ENCODE results near the gene SLC17A9. TPM values are rescaled to one million over a fixed set of nuclear protein-coding genes. Genes with fewer than 3 reads are reported as not detected.
A peak's percentile ranks its signal among the peaks of the same experiment; 100 is the strongest.

Gene SLC17A9
- total and polyA plus RNA-seq, 2 experiments from 2014 or later: 1.8 to 3.2 TPM

DNA sequence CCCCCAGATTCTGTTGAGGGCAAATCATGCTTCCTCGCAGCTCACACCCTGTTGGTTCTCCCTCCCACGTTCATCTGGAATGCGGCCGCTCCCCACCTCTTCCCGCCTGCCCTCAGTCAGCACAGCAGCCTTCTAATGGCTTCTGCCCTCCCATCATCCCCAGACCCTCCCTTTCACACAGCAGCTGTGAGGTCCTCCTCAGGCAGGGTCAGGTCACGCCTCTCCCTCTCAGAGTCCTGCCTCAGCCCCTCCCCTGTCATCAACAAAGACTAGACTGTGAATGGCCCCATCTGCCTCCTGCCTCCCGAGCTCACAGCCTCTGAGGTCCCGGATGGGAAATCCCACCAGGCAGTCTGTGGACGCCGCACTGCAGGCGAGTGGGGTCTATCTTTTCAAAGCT, 62.2 kb downstream of the SLC17A9 start:
- TF ChIP-seq, protein P1, sequence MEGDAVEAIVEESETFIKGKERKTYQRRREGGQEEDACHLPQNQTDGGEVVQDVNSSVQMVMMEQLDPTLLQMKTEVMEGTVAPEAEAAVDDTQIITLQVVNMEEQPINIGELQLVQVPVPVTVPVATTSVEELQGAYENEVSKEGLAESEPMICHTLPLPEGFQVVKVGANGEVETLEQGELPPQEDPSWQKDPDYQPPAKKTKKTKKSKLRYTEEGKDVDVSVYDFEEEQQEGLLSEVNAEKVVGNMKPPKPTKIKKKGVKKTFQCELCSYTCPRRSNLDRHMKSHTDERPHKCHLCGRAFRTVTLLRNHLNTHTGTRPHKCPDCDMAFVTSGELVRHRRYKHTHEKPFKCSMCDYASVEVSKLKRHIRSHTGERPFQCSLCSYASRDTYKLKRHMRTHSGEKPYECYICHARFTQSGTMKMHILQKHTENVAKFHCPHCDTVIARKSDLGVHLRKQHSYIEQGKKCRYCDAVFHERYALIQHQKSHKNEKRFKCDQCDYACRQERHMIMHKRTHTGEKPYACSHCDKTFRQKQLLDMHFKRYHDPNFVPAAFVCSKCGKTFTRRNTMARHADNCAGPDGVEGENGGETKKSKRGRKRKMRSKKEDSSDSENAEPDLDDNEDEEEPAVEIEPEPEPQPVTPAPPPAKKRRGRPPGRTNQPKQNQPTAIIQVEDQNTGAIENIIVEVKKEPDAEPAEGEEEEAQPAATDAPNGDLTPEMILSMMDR (IDR thresholded peaks at IDR 0.05; ENCODE audit: low read depth, low read length): no peak

GRCh38 chr20:63015147-63015661, 62.7 kb downstream of the SLC17A9 start:
- TF ChIP-seq, protein P1 (IDR thresholded peaks at IDR 0.05; ENCODE audit: low read depth, low read length): no peak
- H3K27me3 ChIP-seq: peaks cover 30% of the 10 kb centered on the region
- no peaks in the 10 kb centered on the region for H3K36me3 ChIP-seq
- H3K4me1 ChIP-seq (ENCODE audit: low read depth): no peaks in the 10 kb centered on the region
- H3K9me3 ChIP-seq (ENCODE audit: low read depth): no peaks in the 10 kb centered on the region
- H3K4me3 ChIP-seq: no peak overlapping the region
- H3K27ac ChIP-seq: no peak overlapping the region
- DNase-seq (ENCODE audit: low read depth in 1 of 2, low spot score in 1 of 2): no peak

More for the DNA sequence above, 62.2 kb downstream of the SLC17A9 start:
- peaks cover 35% of the 10 kb centered on the region for H3K27me3 ChIP-seq
- H3K27ac ChIP-seq: no peak overlapping the region
- H3K4me1 ChIP-seq (ENCODE audit: low read depth): no peaks in the 10 kb centered on the region
- H3K36me3 ChIP-seq: no peaks in the 10 kb centered on the region
- DNase-seq (ENCODE audit: low read depth in 1 of 2, low spot score in 1 of 2): peak in 1 of 2 donors; percentile 38
- H3K4me3 ChIP-seq: no peak overlapping the region
- H3K9me3 ChIP-seq (ENCODE audit: low read depth): no peaks in the 10 kb centered on the region

DNA sequence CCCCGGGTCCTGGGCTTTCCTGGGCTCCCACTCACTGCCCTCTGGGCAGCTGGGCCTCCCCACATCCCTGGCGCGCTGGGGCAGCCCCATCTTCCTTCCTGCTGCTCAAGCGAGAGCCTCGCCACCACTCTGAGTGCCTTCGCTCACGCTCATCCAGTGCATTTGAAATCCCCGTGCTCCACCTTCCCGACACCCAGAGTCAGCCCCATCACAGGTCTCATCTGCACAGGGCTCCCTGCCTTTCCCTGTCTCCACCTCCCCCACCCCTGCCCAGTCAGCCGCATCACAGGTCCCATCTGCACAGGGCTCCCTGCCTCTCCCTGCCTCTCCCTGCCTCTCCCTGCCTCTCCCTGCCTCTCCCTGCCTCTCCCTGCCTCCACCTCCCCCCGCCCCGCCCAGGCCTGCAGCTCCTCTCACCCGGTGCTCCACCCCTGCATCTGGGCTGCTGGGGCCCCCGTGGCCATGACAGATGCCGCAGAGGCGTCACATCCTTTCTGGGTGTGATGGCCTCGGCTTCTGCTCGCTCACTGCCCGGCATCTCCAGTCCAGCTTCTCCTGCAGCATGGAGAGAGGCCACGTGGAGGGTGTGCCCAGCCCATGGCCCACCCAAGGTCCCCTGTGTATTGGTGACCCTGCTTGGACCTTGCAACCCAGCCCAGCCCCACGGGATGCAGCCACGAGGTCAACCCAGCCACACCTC, 63.3 kb downstream of the SLC17A9 start:
- H3K27ac ChIP-seq: no peak overlapping the region
- no peak for DNase-seq (ENCODE audit: low read depth in 1 of 2, low spot score in 1 of 2)
- H3K4me1 ChIP-seq (ENCODE audit: low read depth): no peaks in the 10 kb centered on the region
- no peaks in the 10 kb centered on the region for H3K9me3 ChIP-seq (ENCODE audit: low read depth)
- no peaks in the 10 kb centered on the region for H3K36me3 ChIP-seq
- peaks cover 24% of the 10 kb centered on the region for H3K27me3 ChIP-seq
- TF ChIP-seq, protein P1 (IDR thresholded peaks at IDR 0.05; ENCODE audit: low read depth, low read length): no peak
- no peak overlapping the region for H3K4me3 ChIP-seq

GRCh38 chr20:63016514-63017075, 64.1 kb downstream of the SLC17A9 start:
- H3K4me1 ChIP-seq (ENCODE audit: low read depth): no peaks in the 10 kb centered on the region
- TF ChIP-seq, protein P1 (IDR thresholded peaks at IDR 0.05; ENCODE audit: low read depth, low read length): no peak
- H3K9me3 ChIP-seq (ENCODE audit: low read depth): no peaks in the 10 kb centered on the region
- peaks cover 16% of the 10 kb centered on the region for H3K27me3 ChIP-seq
- no peak for DNase-seq (ENCODE audit: low read depth in 1 of 2, low spot score in 1 of 2)
- H3K4me3 ChIP-seq: no peak overlapping the region
- no peak overlapping the region for H3K27ac ChIP-seq
- H3K36me3 ChIP-seq: no peaks in the 10 kb centered on the region

DNA sequence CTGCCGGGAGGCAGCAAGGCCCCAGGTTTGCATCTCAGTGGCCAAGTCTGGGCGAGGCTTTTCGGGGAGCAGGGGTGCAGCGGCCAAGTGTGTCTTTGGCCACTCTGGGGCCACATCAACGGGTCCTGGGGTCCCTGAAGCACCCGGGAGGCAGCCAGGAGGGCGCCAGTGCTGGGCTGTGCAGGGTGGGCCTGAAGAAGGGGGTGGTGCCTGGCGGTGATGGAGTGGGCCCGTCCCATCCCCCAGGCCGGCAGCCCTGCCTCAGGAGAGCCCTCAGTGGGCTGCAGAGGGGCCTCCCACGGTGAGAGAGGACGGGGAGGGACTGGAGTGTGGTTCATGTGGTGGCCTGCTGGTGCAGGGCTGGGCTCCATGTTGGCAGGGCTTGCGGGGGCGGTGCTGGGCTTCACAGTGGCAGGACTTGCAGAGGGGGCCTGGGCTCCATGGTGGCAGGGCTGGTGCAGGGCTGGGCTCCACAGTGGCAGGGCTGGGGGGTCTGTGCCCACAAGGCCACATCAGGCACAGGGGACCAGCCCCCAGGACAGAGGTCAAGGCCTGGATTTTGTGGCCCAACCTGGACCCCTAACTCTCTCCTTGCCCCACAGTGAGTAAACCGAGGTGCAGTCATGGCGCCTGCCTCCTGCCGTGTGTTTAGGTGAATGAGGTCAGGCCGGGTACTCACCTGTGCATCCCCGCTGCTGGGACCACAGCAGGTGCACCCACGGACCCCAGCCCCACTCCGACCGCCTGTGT, 64.7 kb downstream of the SLC17A9 start:
- Histone ChIP-seq H3K4me1 (ENCODE audit: low read depth) (no peaks in the 10 kb centered on the region), H3K36me3 (no peaks in the 10 kb centered on the region), H3K27ac (no peak overlapping the region), H3K27me3 (peaks cover 11% of the 10 kb centered on the region), H3K9me3 (ENCODE audit: low read depth) (no peaks in the 10 kb centered on the region), H3K4me3 (no peak overlapping the region)
- TF ChIP-seq, protein P1 (IDR thresholded peaks at IDR 0.05; ENCODE audit: low read depth, low read length): no peak
- DNase-seq (ENCODE audit: low read depth in 1 of 2, low spot score in 1 of 2): no peak
